Hypothalamus (tissue), 51 donors: Measurements from ENCODE around the gene LMOD3.

Experiments
- DNase-seq, 51 donors: peaks; one replicate each; lab custom pipeline; 2025; lab: John Stamatoyannopoulos, UW

Gene LMOD3

DNA sequence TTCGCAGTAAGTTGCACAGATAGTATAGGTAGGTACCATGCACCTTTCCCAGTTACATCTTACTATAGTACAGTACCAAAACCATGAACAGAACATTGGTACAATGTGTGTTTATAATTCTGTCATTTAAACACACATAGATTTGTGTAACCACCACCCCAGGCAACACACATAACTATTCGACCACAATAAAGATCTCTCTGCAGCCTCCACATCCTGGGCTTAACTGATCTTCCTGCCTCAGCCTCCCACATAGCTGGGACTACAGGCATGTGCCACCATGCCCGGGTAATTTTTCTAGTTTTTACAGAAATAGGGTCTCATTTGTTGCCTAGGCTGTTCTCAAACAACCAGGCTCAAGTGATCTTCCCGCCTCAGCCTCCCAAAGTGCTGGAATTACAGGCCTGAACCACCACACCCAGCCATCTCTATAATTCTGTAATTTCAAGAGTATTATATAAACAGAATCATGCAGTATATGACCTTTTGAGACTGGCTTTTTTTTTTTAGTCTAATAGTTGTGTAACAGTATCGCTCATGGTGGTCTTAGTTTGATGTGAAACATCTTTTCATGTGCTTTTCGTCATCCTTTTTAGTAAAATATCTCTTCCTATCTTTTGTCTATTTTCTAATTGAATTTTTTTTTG is 57.0 kb downstream of the LMOD3 start:
- no peak for DNase-seq

DNA sequence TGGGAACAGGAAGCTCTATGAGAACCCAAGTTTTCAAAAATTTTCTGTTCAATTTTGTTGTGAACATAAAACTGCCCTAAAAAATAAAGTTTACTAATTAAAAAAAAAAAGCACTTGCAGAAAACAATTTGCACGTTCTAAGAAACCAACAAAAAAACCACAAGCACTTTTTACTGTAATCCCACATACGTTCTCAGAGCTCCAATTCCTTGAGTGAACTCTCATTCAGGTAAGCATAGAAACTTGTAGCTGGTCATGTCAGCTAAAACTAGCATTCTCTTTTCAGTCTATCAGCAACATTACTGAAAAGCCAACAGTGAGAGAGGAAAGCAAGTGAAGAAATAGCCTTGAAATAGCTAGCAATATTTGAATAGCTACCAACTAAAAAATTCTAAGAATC is 58.8 kb downstream of the LMOD3 start:
- no peak for DNase-seq

DNA sequence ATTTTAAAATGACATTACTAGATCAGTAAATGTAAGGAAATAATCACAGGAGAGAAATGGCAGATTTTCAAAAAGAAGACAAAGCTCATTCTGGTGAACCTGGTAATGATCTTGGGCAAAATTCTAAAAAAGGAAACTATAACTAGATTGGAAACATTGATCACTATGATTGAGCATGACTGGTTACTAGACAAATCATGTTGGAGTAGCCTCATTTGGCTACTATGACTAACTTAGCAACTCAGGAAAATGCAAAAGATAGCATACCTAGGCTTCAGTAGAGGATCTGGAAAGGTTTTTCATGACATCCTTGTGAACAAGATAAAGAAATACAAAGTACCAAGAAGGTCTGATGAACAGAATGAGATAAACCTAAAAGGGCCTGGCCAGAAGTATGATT is 62.7 kb downstream of the LMOD3 start:
- DNase-seq: no peak

DNA sequence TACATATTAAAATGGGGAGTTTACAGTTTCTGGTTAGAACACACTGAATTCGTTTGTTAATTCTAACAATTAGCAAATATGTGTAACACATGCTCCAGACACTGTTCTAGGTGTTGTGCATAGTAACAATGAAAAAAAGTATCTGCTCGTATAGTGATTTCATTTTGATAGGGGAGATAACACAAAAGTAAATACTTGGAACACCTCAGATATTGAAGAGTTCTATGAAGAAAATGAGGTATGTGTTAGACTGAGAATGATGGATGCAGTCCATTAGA is 63.5 kb downstream of the LMOD3 start:
- no peak for DNase-seq

DNA sequence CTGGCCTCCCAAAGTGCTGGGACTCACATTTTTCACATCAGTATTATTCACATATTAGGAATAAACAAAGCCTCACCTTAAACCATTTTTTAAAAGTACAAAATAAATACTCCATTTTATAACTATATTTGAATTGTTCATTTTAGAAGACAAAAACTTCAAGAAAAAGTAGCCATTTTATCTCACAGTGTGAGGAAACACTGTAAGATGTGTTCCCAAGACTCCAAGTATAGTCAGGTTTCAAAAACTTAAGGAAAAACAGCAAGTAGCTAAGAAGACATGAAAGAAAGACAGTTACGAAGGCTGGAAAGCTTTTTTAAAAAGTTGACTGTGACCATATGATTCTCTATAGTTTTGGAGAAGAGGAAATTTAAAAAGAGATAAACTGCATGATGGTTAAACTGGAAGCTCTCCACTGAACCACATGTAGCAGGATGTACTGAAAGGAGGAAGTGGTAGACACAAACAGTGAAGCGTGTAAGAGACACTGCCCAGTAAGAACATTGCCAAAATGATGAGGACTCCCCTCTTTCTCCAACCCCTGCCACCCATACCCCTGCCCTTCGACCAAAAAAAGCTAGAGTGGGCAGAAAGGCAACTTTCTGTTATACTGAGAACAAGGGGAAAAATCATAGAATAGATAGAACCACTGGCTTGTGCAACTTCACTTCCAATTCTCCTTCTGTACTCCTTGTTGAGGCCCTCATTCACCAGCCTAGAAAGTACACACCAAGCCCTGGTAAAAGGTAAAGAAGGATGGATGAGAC is 64.0 kb downstream of the LMOD3 start:
- no peak for DNase-seq
